Measurements from ENCODE around the gene CFAP107. TPM values are rescaled to one million over a fixed set of nuclear protein-coding genes. Genes with fewer than 3 reads are reported as not detected.

Gene CFAP107
- polyA plus RNA-seq, 1 donor from 2014 or later = not detected

Other genes starting within 250 kb of the CFAP107 start
- gene DHRS3, start 128.0 kb upstream of the CFAP107 start, polyA plus RNA-seq = 0.22 TPM in 1 of 2 replicates, not detected in the other
- gene AADACL4, start 102.1 kb upstream of the CFAP107 start, polyA plus RNA-seq = not detected in 2 replicates
- gene AADACL3, start 30.1 kb upstream of the CFAP107 start, polyA plus RNA-seq = not detected in 2 replicates
- gene PRAMEF12, start 27.5 kb downstream of the CFAP107 start, polyA plus RNA-seq = not detected in 2 replicates
- not detected in 2 replicates for gene PRAMEF1, start 45.2 kb downstream of the CFAP107 start, polyA plus RNA-seq
- gene PRAMEF11, start 85.2 kb downstream of the CFAP107 start, polyA plus RNA-seq = not detected in 2 replicates
- not detected in 2 replicates for gene HNRNPCL1, start 102.5 kb downstream of the CFAP107 start, polyA plus RNA-seq
- not detected in 2 replicates for gene PRAMEF2, start 110.9 kb downstream of the CFAP107 start, polyA plus RNA-seq
- not detected in 2 replicates for gene PRAMEF4, start 140.0 kb downstream of the CFAP107 start, polyA plus RNA-seq
- not detected in 2 replicates for gene PRAMEF10, start 152.1 kb downstream of the CFAP107 start, polyA plus RNA-seq
- not detected in 2 replicates for gene PRAMEF7, start 170.4 kb downstream of the CFAP107 start, polyA plus RNA-seq
- gene PRAMEF6, start 201.4 kb downstream of the CFAP107 start, polyA plus RNA-seq = not detected in 2 replicates

Data from neural cell (in vitro differentiated cells).